ENCODE results near the gene METTL25B. TPM values are rescaled to one million over a fixed set of nuclear protein-coding genes. Genes with fewer than 3 reads are reported as not detected.

Gene METTL25B
- polyA plus RNA-seq, 1 donor: 48.4 TPM

DNA sequence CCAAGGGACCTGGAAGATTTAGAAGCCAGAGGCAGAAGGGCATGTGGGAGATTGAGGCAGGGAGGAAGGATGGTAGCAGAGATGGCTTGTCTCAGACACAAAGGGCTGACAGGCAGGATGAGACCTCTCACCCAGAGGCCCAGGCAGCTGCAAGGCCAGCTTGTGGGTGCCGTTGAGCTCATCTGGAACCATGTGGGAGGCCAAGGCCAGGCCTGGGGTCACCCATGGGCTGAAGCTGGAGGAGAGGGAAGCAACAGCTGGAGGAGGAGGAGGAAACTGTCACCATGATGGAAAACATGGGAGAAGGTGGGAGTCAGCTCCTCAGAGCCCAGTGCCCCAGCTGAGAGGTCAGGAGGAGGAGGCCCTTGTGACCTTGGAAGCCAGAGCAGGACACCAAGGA lies 29.3 kb upstream of the METTL25B start:
- DNase-seq: no peak

DNA sequence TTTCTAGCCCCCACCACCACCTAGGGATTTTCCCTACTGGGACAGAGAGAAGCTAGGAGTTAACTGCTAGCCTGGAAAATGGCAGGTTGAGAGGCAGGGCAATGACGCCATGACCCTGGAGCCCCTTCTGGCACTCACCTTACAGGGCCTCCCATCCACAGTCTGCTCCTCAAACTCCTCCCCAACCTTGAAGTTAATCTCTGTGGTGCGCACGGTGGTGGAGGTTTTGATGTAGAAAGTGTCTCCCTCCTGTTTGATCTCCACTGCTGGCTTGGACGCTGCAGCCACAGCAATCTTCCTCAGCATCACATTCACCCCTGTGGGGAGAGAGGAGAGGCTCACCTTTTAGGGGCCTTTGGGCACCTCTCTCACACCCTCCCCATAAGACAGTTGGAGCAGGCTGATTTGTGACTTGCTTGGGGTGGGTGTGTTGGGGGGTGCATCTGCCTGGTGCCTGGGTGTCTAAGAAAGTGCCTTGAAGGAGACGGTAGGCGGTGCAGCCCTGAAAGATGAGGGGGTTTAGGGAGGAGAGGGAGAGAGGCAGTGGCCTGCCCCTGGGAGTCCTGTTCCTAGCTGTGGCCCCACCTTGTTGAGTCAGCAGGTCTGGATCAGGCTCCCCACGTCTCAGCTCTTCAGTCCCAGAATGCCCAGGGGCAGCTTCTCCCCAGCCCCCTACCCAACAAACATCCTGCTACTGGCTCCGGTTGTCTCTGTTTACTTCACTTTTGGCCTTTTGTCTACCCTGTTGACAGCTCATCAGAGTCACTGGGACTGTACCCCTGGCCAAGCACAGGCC lies 27.3 kb upstream of the METTL25B start:
- no peak for DNase-seq

DNA sequence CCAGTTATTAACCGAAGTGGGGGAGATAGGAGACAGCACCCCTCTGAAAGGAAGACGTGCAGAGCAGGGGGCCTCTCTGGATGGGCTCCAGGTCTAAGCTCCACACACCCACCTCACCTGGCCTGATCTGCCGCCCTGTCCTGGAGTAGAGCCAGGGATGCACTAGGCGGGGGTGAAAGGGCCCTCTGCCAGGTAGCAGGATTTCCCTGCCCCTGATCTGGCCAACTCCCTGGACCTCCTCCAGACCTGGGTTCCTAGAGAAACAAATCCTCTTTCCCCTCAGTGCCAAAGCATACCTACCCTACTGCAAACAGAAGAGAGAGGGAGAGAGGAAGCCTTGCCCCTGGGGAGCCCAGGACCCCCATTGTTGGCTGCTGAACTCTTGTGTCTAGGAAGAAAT lies 24.9 kb upstream of the METTL25B start:
- no peak for DNase-seq

DNA sequence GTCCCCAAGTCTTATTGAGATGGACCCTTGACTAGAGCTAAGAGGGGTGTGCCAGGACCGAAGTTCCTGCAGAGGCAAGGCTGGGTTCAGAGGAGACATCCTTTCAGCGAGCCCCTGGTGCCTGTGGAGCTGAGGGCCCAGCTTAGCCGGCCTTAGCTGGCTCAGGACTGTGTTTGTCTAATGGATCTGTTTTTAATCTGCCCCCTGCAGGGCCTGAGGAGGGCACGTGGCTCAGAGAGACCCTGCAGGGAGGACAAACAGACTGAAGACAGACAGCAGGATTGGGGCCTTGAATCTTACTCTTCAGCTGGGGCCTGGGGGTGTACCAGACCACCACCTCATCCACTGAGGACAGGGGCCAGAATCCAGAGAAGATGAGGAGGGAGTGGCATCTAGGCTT lies 24.5 kb upstream of the METTL25B start:
- DNase-seq: no peak

DNA sequence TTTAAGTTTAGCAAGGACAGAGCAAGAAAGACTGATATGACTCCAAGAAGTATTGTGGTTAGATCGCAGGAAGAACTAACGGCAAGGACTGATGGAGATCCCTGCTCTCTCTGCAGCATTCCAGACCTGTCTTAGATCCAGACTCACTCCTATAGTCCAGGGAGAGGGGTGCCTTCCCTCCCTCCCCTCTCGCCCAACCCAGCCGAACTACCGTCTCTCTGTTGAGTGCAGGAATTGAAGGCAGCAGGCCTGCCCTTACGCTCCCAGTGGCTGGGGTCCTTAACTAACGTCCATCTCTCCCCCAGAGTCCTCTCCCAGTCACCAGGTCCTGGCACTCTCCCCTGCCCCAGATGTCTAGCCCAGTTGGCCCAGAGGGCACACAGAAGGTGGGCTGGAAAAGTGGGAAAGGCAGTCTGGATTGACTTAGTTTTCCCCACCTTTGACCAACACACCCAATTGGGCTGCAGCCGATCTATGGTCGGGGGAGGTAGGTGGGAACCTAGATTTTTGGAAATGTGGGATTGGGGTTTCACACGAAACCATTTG lies 24.0 kb upstream of the METTL25B start:
- DNase-seq: no peak

DNA sequence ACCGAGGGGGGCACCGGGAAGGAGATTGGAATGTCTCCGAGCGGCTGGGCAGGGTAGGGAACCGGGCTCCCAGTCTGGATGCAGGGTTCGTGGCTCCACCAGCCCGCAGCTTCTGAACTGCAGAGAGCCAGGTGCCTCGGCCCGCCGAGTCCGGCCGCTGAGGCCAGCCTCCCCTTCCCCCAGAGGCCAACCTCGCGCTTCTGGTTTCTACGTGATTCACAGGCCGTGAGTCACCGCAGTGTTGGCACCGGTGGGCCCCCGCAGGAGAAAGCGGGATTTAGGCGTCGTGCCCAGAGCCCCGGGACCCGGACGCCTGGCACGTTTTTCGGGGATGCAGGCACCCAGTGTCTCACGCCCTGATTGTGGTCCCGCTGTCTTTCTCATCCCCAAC lies 23.3 kb upstream of the METTL25B start:
- no peak for DNase-seq

DNA sequence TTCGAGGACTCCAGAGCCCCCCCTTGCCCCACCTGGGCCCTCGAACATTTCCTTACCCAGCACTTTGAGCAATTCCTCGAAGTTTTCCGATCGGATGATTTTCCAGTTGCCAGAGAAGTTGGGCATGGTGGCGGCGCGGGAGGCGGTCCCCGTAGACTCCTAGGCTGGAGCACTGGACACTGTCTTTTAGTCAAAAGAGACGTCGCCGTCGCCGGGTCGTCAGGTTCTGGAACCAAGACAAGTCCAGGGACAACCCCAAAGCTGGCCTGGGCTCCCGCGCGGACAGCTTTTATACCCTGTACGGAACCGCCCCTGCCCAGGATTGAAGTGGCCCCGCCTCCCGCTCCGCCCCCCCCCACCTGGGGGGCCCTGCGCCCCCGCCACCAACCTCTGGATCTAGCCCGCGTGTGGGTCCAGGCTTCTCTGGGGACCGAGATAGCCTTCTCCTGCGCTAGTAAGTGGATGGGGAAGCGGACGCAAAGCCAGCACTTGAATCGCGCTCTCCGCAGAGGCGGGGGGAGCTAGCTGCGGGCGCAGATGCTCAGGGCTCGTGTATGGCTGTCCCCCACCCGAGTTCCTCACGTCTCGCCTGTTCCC lies 22.9 kb upstream of the METTL25B start, which contains the start of gene CRABP2:
Gene CRABP2 (minus strand): TSS at position 263 of the 597 bp plus-strand sequence. CDS start 137 bp downstream, at position 126.
- DNase-seq: no peak

DNA sequence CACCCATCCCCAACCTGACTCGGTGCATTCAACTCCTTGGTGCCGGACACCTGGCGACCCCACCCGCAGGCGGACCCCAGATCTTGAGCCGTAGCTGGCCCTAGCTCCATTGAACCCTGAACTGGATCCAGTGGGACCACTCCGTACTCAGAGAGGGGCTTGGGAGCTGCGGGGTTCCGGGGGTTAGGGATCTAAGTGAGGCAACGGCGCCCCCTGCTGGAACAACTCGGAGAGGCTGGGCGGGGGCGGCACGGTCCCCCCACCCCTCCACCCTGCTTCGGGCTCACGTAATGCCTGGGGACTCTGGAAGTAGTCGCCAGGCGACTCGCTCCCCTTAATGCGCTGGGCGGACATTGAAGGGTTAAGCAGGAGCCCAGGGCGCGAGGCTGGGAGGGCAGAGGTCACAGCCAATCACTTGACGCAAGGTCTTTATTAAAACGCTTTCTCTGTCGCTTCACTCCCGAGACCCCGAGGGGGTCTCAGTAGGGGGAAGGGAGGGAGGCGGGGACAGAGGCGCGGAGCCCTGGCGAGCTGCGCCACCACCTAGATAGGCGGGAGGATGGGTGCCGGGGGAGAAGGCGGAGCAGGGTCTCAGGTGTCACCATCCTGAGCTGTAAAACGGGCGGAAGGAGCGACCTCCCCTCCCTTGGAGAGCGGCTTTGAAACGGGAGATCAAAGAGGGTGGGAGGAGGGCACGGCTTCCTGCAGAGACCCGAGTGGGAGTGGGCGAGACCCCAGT lies 22.2 kb upstream of the METTL25B start:
- peak; percentile 87 for DNase-seq

DNA sequence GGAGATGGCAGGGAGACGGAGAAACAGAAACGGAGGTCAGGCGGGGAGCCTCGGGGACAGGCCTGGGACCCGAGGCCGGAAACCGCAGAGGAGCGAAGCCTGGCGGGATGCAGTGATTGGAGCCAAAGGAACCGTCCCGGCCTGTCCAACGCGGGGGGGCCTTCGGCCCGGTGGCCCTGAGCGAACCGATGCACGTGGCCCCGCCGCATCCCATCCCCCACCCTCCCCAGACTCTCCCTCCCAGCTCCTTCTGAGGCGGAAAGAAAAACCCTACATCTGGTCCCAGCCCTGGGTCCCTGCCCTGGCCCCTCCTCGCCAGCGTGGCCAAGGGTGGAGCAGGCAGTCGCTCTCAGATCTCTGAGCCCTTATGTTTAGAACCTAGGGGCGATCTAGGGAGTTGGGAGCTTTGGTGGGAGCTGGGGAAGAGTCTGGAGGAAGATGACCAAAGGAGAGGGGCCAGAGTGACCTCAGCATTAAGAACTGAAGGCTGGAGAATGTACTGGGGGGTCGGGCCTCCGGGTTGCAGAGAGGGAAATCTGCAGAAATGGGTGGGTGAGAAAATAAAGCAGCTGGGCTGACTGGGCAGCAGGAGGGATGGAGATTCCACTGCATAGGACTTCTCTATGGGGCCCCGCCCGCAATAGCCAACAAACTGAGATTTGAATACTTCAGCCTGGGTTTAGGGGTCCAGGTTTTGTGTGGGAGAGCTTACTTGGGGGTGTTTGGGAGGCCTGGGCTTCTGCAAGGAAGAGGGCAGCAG lies 21.4 kb upstream of the METTL25B start:
- DNase-seq: no peak

DNA sequence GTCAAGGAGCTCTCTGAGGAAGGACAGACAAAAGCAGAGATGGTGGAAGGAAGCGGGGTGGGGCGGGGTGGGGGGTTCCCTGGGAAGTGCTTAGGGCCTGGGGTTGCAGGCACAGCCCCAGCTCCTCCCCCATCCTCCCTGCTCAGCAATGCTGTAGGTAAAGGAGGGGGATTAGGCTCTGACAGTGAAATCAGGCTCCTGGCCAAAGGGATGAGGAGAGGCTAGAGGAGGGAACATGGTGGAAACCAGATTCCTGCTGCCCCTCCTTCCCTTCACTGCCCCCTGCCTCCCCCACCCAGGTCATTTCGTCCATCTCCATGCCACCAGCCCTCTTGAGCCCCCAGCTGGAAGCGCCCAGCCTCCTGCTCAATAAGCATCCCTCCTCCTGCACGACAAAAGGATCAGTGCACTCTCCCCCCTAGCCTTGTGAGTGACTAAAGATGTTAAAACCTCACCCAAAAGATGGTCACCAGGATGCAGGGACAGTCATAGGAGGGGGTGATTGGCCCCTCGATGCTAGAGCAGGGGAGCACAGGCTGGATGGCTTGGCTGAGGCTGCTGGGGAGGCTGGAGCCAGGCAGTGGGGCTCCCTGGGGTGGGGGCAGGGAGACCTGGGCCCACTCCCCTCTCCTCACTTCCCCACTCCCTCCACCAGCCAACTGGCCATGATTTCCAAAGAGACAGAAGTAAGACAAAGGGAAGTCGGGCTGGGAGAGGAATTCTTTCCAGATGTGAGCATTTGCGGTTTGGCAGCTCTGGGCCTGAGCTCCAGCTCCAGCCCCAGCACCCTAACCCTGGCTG lies 20.7 kb upstream of the METTL25B start:
- no peak for DNase-seq

DNA sequence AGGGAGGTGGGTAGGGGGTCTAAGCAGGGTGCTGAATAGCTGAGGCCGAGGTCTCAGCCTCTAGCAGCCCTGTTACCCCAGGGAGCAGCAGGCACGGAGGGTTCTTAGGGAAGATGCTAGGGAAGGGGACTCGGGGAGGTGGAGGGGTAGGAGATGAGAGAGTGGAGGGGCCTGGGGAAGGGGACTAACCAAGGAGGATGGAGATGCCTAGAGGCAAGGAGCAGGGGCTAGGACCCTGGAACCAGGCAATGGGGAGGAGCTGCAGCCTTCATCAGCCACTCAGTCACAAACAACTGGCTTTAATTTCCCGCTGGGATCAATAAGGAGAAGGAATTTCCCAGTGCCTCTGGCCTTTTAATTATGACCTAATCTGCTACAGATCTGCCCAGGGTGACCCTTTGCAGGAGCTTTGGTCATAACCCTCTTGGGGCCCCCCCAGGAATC lies 20.0 kb upstream of the METTL25B start:
- no peak for DNase-seq

DNA sequence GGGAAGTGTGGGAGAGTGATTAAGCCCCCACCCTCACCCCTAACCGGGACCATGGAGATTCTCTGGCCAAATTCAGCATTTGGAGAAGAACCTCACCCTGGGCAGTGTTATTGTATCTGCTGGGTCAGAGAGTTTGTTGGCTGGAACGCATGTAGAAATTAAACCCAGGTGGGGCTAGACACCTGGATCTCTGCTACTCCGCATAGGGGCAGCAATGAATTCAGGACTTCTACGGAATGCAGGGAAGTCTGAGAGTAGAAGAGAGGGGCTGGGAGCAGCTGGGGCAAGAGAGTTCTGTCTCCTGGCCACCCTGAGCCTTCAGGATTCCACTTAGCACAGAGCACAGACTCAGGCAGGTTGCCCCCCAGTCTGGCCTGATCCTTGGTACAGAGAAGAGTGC lies 19.2 kb upstream of the METTL25B start:
- no peak for DNase-seq

DNA sequence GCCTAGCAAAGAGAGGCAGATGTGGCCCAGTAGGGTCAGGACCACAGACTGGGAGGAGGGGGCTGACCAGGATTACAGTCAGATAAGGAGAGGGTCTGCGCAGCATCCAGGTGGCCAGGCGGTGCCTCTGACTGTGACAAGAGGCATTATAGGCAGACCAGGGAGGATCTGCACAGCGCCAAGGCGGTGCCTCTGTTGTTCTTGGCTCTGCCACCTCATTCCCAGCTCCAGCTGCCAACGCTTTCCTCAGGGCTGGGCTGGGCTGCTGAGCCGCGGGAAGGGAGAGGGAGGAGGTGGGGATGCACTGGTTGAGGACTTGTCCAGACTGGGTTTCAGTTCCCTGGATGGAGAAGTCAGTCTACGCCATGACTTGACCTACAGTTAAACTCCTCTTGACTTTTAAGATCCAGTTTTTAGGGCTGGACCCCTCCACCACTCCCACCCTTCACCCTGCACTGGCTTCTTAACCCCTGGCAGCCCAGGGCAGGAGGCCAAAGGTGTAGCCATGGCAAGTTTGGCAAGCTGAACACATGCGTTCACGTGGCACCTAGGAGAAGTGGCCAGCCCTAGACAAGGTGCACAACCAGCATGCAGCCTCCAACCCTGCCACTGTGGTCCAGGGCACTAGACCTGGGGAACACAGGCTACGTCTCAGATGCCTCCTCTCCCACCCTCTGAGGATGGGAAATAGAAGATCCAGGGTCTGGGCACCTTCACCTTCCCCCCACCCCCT lies 18.3 kb upstream of the METTL25B start:
- no peak for DNase-seq

DNA sequence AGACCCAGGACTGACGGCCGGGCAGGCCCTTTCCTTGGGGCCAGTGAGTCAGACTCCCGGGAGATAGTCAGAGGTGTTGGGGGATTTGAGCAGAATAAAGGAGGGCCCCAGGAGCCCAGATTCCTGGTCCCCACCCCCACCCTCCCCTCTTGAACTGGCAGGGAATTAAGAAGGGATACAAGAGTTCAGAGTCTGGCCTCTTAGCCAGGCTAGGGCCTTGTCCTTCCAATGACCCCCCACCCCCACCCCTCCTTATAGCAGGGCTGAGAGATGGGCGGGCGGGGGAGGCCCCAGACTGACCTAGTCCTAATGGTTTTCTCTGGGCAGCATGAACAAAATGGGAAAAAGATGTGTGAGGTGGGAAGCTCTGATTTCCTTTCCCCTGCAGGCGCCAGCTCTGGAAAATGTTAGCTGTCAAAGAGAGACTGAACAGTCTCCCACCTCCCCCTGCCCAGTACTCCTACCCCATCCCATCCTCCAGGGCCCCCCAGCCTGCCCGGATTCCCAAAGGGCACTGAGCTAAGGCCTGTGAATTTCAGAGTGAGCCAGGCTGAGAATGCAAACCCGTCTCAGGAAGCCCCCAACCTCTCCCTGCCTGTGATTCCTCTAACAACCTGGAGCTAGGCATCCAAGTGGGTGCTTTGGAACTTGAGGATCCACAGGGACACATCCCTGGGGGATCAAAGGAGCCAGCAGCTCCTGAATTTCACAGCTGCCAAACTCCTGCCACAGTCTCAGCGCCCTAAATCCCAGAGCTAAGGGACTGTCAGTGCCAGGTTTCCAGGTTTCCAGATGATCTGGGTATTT lies 17.1 kb upstream of the METTL25B start:
- DNase-seq: no peak

DNA sequence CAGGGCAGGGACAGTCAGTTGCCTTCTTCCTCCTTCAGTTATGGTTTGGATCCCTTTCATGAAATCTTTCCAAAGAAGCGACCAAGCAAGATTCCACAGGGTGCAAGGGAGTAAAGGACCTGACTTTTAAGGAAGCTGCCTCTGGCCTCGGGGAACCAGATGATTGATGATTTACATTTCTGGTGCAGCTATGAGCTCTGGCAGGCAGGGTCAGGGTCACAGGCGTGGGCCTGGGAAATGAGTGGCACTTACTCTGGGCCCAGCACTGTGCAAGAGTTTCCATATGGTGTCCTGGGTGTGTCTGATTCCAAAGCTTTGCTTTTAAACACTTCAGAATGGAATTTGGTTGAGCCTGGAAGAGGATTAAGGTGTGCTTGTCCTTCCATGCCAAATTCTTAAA lies 15.6 kb upstream of the METTL25B start:
- DNase-seq: no peak

DNA sequence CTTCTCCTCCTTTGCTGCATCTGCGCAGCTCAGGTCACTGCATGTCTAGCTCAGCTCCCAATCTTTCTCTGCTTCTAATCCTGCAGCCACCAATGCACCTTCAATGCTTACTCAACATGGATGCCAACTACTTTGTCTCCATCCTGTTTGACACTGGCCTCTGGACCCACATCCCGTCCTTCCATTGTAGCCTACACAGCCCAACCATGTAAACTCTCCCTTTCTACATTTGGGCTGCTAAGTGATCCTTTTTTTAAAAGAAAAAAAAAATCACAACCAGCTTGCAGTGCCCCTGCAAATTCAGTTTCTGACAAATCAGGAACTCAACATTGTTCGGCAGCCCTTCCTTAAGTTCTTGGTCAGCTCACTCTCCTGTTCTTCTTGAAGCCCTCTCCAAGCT lies 13.4 kb upstream of the METTL25B start:
- no peak for DNase-seq

DNA sequence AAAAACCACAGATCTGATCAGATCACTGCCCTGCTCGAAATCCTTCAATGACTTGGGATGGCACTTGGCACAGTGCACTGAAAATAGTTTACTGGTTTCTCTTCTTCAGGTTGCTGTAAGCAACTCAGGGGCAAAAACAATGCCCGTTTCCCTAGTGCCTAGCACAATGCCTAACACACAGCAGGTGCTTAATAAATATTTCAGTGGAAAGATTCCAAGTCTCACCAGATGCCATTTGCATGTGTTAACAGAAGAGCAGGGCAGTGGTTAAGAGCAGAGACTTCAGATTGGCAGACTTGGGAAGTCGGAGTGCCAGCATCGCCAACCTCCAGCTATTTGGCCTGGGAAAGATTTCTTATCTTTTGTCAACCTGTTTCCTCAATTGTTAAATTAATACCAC lies 10.9 kb upstream of the METTL25B start:
- DNase-seq: no peak

DNA sequence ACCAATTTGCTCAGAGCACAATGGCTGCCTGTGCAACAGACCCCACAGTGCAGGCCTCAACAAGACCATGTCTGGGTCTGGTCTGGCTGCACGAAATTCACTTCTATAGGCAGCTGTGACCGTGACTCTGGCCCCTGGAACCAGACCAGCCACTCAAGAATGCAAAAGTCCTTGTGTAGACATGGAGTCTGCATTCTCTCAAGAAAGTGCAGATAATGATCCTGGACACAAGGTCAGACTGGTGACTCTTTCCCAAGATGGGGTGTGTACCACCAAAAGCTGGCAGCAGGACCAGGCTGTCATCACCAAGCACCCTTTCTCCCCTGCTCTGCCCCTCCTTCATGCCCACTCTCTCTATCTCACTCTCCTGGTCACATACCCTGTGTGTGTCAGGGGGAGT lies 7.1 kb upstream of the METTL25B start:
- DNase-seq: no peak

DNA sequence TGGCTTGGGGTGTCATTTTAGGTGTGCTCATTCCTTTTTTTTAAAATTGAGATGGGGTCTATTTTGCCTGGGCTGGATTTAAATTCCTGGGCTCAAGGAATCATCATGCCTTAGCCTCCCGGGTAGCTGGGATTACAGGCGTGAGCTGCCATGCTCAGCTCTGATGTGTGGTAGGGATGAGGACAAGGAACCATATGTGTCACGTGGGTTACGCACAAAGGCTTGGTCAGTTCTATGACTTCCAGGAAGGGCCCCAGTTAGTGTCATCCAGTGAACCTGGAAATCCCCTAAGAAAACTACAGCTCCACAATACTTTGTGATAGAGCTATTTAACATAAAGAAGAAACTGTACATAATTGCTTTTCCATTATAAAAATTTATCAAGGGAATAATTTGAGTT lies 6.7 kb upstream of the METTL25B start:
- no peak for DNase-seq

Measured in left kidney (tissue), 2 donors.